GM21515 (cell line): Measurements from ENCODE around the gene DBH.
"Not testable (repeated sequence)": the region's sequence is repeated elsewhere in the genome, so short reads cannot be mapped to it uniquely, and the experiment has no call there.

Experiments used
- ATAC-seq: cut with Tn5 transposase; IDR thresholded peaks from one replicate; pipeline ENCODE4 v1.9.1; 2021; ENCODE audit not compliant: unreplicated experiment

DBH gene

DNA sequence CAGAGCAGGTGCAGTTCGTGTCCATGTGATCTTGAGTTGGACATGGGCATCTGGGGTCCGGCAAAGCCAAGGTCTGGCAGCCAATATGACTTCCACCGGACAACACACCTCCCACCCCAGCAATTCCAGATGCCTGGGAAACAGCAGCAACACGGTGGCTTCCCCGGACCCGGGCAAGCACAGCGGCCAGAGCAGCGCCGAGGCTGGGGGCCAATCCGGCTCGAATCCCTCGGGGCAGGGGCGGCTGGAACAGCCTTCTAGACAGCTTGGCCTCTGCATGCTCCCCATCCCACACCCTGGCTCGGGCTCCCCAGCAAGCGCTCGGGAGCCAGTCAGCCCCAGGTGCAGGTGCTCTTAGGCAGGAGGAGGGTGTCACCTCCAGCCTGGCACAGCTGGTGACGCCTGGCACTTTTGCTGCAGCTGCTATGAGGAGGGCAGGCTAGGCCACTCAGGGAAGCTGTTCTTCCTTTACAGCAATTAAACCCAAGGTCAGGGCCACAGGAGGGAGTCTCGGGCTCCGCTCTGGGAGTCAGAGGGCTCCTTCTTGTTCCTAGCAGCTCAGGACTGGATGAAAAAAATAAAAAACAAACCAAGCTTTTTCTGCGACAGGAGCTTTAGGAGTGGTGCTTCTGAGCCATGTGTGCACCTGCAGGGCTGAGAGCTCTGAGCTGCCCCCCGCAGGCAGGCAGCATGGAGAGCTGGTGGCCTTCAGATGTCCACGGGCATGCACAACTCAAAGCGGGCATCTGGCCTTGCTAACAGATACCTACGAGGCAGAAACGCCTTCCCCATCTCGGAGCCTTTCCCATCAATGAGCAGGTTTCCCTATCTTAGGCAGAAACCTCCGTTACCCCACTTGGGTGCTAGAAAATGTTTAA, 28.2 kb downstream of the DBH start:
- ATAC-seq, result no peak

DNA sequence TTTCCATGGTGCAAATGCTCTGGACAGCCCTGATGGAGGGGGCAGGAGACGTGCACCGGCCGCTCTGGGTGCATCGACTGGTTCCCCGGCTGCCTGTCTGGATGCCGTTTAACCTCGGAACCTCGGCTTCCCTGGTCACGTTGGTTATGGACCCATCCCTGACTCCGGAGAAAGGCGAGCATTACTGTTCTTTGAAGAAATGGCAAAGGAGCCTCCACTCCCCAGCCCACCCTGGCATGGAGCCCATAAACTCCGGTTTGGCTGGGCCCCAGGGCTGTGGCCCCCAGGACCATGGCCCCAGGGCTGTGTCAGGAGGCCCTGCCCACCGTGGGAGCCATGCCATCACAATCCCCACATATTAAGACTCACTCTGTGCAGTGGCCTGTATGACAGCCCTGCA, 28.9 kb downstream of the DBH start:
- no peak for ATAC-seq

GRCh38 chr9:133665535-133665934, 29.4 kb downstream of the DBH start:
- no peak for ATAC-seq

GRCh38 chr9:133666387-133666786, 30.2 kb downstream of the DBH start:
- ATAC-seq, result no peak

GRCh38 chr9:133666845-133667244, 30.7 kb downstream of the DBH start:
- ATAC-seq, result no peak

- ATAC-seq, result no peak
Observed at GRCh38 chr9:133667759-133668450, 31.7 kb downstream of the DBH start.

- ATAC-seq, result no peak
Observed at GRCh38 chr9:133669182-133669801, 33.1 kb downstream of the DBH start.

DNA sequence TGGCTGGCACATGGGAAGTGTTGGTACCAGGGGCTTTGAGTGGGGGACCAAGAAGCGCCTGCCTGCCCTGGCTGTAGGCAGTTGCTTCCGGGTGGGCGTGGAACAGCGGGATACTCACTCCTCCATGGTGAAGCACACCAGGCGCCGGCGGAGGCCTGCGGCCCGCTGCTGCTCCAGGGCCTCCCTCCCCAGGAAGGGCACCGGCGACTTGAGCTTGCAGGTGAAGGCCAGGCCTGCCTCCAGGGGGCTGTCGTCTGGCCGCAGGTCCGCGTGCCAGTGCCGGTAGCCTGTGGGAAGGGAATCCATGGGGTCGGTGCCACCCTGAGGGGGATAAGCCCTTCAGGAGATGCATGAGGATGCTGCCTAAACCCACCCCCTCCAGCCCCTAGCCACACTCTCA, 34.3 kb downstream of the DBH start:
- ATAC-seq, result no peak

- ATAC-seq, result no peak
Observed at GRCh38 chr9:133671371-133671770, 35.2 kb downstream of the DBH start.

GRCh38 chr9:133672503-133673257, 36.5 kb downstream of the DBH start:
- no peak for ATAC-seq

- ATAC-seq, result no peak
Observed at GRCh38 chr9:133673258-133673655, 37.1 kb downstream of the DBH start.

DNA sequence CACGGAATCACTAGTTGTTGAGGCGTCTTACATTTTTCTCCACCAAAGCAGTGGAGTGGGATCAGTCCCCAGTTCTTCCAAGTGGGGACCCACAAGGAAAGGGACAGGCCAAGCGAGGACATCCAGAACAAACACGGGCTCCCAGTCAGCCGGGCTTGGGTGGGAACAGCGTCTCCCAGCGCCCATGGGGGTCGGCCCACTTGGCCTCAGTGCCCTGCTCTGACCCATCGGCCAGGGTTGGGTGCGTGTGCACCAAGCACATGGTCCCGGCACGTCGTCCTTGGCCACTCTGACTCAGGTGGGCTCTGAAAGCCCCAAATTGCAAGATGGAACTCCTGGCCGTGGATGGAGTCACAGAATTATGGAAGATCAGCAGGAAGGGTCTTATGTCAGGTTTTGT, 37.9 kb downstream of the DBH start:
- ATAC-seq, result no peak

DNA sequence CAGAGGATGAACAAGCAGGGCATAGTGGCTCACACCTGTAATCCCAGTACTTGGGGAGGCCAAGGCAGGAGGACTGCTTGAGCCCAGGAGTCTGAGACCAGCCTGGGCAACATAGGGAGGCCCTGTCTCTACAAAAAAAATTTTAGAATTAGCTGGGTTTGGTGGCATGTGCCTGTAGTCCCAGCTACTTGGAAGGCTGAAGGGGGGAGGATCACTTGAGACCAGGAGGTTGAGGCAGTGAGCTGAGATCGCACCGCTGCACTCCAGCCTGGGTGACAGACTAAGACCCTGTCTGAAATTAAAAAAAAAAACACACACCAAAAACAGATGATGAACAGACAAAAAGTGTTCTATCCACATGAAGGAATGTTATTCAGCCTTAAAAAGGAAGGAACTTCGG, 39.6 kb downstream of the DBH start:
- ATAC-seq, result not testable (repeated sequence)

DNA sequence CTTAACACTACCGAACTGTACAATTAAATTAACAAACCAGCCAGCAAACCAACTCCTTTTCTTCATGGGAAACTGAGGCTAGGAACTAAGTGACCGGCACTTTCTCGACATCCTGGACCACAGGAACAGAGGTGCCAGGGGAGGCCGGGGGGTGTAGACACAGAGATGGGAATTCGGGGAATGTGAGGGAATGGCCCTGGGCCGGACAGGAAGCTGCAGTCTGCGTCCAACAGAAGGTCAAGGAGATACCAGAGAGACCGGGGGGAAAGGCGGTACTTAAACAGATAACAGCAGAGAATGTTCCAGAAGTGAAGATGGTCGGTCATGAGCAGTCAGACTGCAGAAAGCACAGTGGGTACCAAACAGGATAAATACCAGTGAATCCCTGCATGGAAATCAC, 40.3 kb downstream of the DBH start:
- ATAC-seq, result no peak

- ATAC-seq, result no peak
Observed at GRCh38 chr9:133677126-133678010, 41.2 kb downstream of the DBH start.

GRCh38 chr9:133679056-133679455, 42.9 kb downstream of the DBH start:
- ATAC-seq, result no peak

- ATAC-seq, result no peak
Observed at GRCh38 chr9:133679466-133680061, 43.4 kb downstream of the DBH start.

- ATAC-seq, result no peak
Observed at GRCh38 chr9:133680250-133680975, 44.2 kb downstream of the DBH start.

GRCh38 chr9:133680976-133681657, 45.0 kb downstream of the DBH start:
- no peak for ATAC-seq
